CD4-positive, alpha-beta T cell (primary cell): ENCODE measurements around the gene NSDHL. TPM values are rescaled to one million over a fixed set of nuclear protein-coding genes. Genes with fewer than 3 reads are reported as not detected.
A peak's percentile ranks its signal among the peaks of the same experiment; 100 is the strongest.

Experiments used
- ATAC-seq: fragments of 200-7000 bp; cut with Tn5 transposase; one replicate; pipeline ENCODE4 v1.10.0; 2022; ENCODE audit warnings: mild to moderate bottlenecking; ENCODE audit not compliant: poor library complexity
- CTCF ChIA-PET: fragments of 350-600 bp; sonication (Branson Sonifier 250); formaldehyde crosslinking; loops from one replicate; lab custom pipeline; 2021; ENCODE audit warnings: antibody characterized with exemption, inconsistent platforms; lab: Charles Lee
- POLR2A ChIA-PET: fragments of 350-600 bp; sonication (Branson Sonifier 250); formaldehyde crosslinking; loops from one replicate; lab custom pipeline; 2021; ENCODE audit warnings: antibody characterized with exemption, inconsistent platforms; lab: Charles Lee
- DNase-seq, 14 experiments: peaks; one replicate each; pipeline ENCODE4 v3.0.0-alpha.2; 2013 to 2020; ENCODE audit warnings: mixed read lengths in 2 of 14
- H3K27ac ChIP-seq, 2 donors: one replicate each; pipeline versions ENCODE4 v1.5.1 to v1.7.0; 2013; ENCODE audit warnings: low read length in 2 of 2, low read depth in 1 of 2, mild to moderate bottlenecking in 1 of 2
- H3K27me3 ChIP-seq, 2 experiments: 1 replicate in 1 of 2; 2 replicates in 1 of 2; pipeline versions ENCODE4 v1.6.1 to v1.7.0; 2013; ENCODE audit warnings: low read length in 2 of 2, control low read depth in 1 of 2, mild to moderate bottlenecking in 1 of 2, moderate library complexity in 1 of 2; ENCODE audit not compliant: insufficient read depth in 2 of 2, control insufficient read depth in 1 of 2
- H3K36me3 ChIP-seq: one replicate; pipeline ENCODE4 v1.6.1; 2013; ENCODE audit warnings: low read length, control low read depth; ENCODE audit not compliant: insufficient read depth
- H3K4me1 ChIP-seq: one replicate; pipeline ENCODE4 v1.6.1; 2013; ENCODE audit warnings: low read length, control low read depth; ENCODE audit not compliant: insufficient read depth
- H3K4me3 ChIP-seq: one replicate; pipeline ENCODE4 v1.5.1; 2013; ENCODE audit warnings: mild to moderate bottlenecking, low read length, moderate library complexity
- H3K9me3 ChIP-seq, 2 experiments: 1 replicate in 1 of 2; 2 replicates in 1 of 2; pipeline versions ENCODE4 v1.6.1 to v1.7.0; 2013; ENCODE audit warnings: low read length in 2 of 2, mild to moderate bottlenecking in 2 of 2, control low read depth in 1 of 2, moderate library complexity in 1 of 2; ENCODE audit not compliant: control insufficient read depth in 1 of 2, insufficient read depth in 1 of 2
- H3K27ac Mint-ChIP-seq: one replicate; pipeline ENCODE4 v1.8.0; 2020; ENCODE audit warnings: mixed read lengths
- H3K27me3 Mint-ChIP-seq: one replicate; pipeline ENCODE4 v1.8.0; 2021; ENCODE audit warnings: mixed read lengths
- H3K36me3 Mint-ChIP-seq: one replicate; pipeline ENCODE4 v1.8.0; 2021; ENCODE audit warnings: low read depth, mixed read lengths
- H3K4me1 Mint-ChIP-seq: one replicate; pipeline ENCODE4 v1.8.0; 2021; ENCODE audit warnings: low read depth, mixed read lengths
- H3K4me3 Mint-ChIP-seq: one replicate; pipeline ENCODE4 v1.8.0; 2020; ENCODE audit warnings: mild to moderate bottlenecking, mixed read lengths
- H3K9me3 Mint-ChIP-seq: one replicate; pipeline ENCODE4 v1.8.0; 2020; ENCODE audit warnings: mixed read lengths
- intact Hi-C, 2 experiments: fragments of 100-400 bp; cut with DNase I in 1 of 2; cut with micrococcal nuclease in 1 of 2; formaldehyde crosslinking; loops; one replicate each; pipeline versions ENCODE4 v1.15.1 to v1.9.0; 2023 to 2025; cut with DNase I, micrococcal nuclease
- total RNA-seq, 174 experiments: library from RNA in 2 of 174; stranded (reverse) in 2 of 174; gene quantifications; one replicate each; pipeline ENCODE4 v1.2.3 and lab custom pipeline; 2021 to 2026
- TF ChIP-seq, protein P1 (sequence below): fragments of 200-600 bp; IDR thresholded peaks from one replicate; pipeline ENCODE4 v1.8.0; 2022; ENCODE audit warnings: antibody characterized with exemption, mild to moderate bottlenecking

The NSDHL gene
- total RNA-seq, 2 experiments from 2014 or later = 2.7 to 2.9 TPM

GRCh38 chrX:152895724-152896420 is 65.0 kb downstream of the NSDHL start:
- no peak for ATAC-seq
- H3K27ac Mint-ChIP-seq = no peak overlapping the region

DNA sequence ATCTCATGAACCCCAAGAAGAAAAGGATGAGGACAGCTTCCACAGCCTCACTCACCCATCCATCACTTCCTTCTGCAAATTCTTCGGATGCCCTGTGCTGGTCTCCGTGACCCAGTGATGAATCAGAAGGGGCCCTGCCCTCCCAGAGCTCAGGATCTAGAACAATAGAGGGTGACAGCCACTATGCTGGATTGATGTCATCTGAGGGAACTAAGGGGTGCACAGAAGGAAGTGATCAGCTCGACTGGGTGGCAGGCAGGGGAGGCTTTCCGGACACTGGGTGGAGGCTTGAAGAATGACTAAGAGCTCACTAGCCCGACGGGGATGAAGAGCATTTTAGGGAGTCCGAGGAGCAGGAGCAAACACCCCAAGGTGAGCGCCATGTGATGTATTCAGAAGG is 65.6 kb downstream of the NSDHL start:
- H3K9me3 Mint-ChIP-seq = no peaks in the 10 kb centered on the region
- DNase-seq = peak in 1 of 14 experiments; percentile 20
- H3K4me3 Mint-ChIP-seq = no peak overlapping the region
- H3K27me3 Mint-ChIP-seq = peaks cover 26% of the 10 kb centered on the region
- Histone ChIP-seq H3K4me1 (no peaks in the 10 kb centered on the region), H3K27ac (no peak overlapping the region), H3K36me3 (no peaks in the 10 kb centered on the region), H3K4me3 (no peak overlapping the region), H3K27me3 (peaks cover 4 to 20% of the 10 kb centered on the region in 2 experiments), H3K9me3 (no peaks in the 10 kb centered on the region)
- TF ChIP-seq, protein P1, sequence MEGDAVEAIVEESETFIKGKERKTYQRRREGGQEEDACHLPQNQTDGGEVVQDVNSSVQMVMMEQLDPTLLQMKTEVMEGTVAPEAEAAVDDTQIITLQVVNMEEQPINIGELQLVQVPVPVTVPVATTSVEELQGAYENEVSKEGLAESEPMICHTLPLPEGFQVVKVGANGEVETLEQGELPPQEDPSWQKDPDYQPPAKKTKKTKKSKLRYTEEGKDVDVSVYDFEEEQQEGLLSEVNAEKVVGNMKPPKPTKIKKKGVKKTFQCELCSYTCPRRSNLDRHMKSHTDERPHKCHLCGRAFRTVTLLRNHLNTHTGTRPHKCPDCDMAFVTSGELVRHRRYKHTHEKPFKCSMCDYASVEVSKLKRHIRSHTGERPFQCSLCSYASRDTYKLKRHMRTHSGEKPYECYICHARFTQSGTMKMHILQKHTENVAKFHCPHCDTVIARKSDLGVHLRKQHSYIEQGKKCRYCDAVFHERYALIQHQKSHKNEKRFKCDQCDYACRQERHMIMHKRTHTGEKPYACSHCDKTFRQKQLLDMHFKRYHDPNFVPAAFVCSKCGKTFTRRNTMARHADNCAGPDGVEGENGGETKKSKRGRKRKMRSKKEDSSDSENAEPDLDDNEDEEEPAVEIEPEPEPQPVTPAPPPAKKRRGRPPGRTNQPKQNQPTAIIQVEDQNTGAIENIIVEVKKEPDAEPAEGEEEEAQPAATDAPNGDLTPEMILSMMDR = no peak
- POLR2A ChIA-PET = no interaction called here
- no peak for ATAC-seq
- H3K36me3 Mint-ChIP-seq = no peaks in the 10 kb centered on the region
- H3K27ac Mint-ChIP-seq = no peak overlapping the region
- H3K4me1 Mint-ChIP-seq = no peaks in the 10 kb centered on the region
- intact Hi-C loops = no loop called here
- CTCF ChIA-PET = no interaction called here

More at GRCh38 chrX:152895724-152896420, 65.0 kb downstream of the NSDHL start:
- Histone ChIP-seq H3K27me3 (peaks cover 4 to 20% of the 10 kb centered on the region in 2 experiments), H3K4me1 (no peaks in the 10 kb centered on the region), H3K4me3 (no peak overlapping the region), H3K27ac (no peak overlapping the region), H3K9me3 (no peaks in the 10 kb centered on the region), H3K36me3 (no peaks in the 10 kb centered on the region)
- H3K4me3 Mint-ChIP-seq = no peak overlapping the region
- no peaks in the 10 kb centered on the region for H3K9me3 Mint-ChIP-seq
- ChIA-PET CTCF (no interaction called here), POLR2A (no interaction called here)
- intact Hi-C loops = no loop called here
- H3K27me3 Mint-ChIP-seq = peaks cover 31% of the 10 kb centered on the region
- DNase-seq = no peak
- no peaks in the 10 kb centered on the region for H3K4me1 Mint-ChIP-seq
- no peaks in the 10 kb centered on the region for H3K36me3 Mint-ChIP-seq
- TF ChIP-seq, protein P1 = no peak

GRCh38 chrX:152897222-152898131 is 66.6 kb downstream of the NSDHL start, which contains the start of gene ZNF185:
Gene ZNF185 (plus strand): TSS chrX:152898067. CDS start chrX:152914490, 16,423 bp downstream.
- Histone ChIP-seq H3K27ac (no peak within 1 kb of the TSS), H3K4me1 (no peaks in the 10 kb centered on the region), H3K9me3 (no peaks in the 10 kb centered on the region), H3K36me3 (no peaks in the 10 kb centered on the region), H3K27me3 (peaks cover 4 to 21% of the 10 kb centered on the region in 2 experiments), H3K4me3 (no peak within 1 kb of the TSS)
- H3K4me3 Mint-ChIP-seq = no peak within 1 kb of the TSS
- H3K9me3 Mint-ChIP-seq = no peaks in the 10 kb centered on the region
- no peak within 1 kb of the TSS for H3K27ac Mint-ChIP-seq
- peaks cover 26% of the 10 kb centered on the region for H3K27me3 Mint-ChIP-seq
- ATAC-seq = no peak
- POLR2A ChIA-PET = no interaction called here
- no peaks in the 10 kb centered on the region for H3K4me1 Mint-ChIP-seq
- no peak for DNase-seq
- H3K36me3 Mint-ChIP-seq = no peaks in the 10 kb centered on the region
- CTCF ChIA-PET = no interaction called here
- intact Hi-C loops = no loop called here
- TF ChIP-seq, protein P1 = no peak
